G401.6 (cell line): ENCODE data around the gene MICAL2.
"Not testable (repeated sequence)": the region's sequence is repeated elsewhere in the genome, so short reads cannot be mapped to it uniquely, and the experiment has no call there.

Experiments
- FAIRE-seq: peaks from 2 replicates; lab custom pipeline; 2012; peaks lifted over from hg19 to GRCh38; lab: Jason Lieb, UNC

The MICAL2 gene

GRCh38 chr11:12135185-12135584, 24.8 kb downstream of the MICAL2 start:
- no peak for FAIRE-seq

- FAIRE-seq, result no peak
Observed at GRCh38 chr11:12137005-12137690, 26.8 kb downstream of the MICAL2 start.

GRCh38 chr11:12137938-12138731, 27.7 kb downstream of the MICAL2 start:
- FAIRE-seq, result no peak

- FAIRE-seq, result no peak
Observed at GRCh38 chr11:12139144-12139881, 28.9 kb downstream of the MICAL2 start.

- no peak for FAIRE-seq
Observed at GRCh38 chr11:12140186-12140793, 29.9 kb downstream of the MICAL2 start.

GRCh38 chr11:12141283-12141682, 30.9 kb downstream of the MICAL2 start:
- FAIRE-seq, result no peak

GRCh38 chr11:12142176-12142575, 31.8 kb downstream of the MICAL2 start:
- FAIRE-seq, result no peak

- no peak for FAIRE-seq
Observed at GRCh38 chr11:12142909-12143308, 32.5 kb downstream of the MICAL2 start.

GRCh38 chr11:12143461-12144258, 33.3 kb downstream of the MICAL2 start:
- no peak for FAIRE-seq

GRCh38 chr11:12144330-12145174, 34.2 kb downstream of the MICAL2 start:
- FAIRE-seq, result no peak

GRCh38 chr11:12146678-12147077, 36.3 kb downstream of the MICAL2 start:
- not testable (repeated sequence) for FAIRE-seq

- FAIRE-seq, result no peak
Observed at GRCh38 chr11:12147827-12148226, 37.4 kb downstream of the MICAL2 start.

- no peak for FAIRE-seq
Observed at GRCh38 chr11:12148466-12148865, 38.1 kb downstream of the MICAL2 start.

- FAIRE-seq, result no peak
Observed at GRCh38 chr11:12148882-12149281, 38.5 kb downstream of the MICAL2 start.

- FAIRE-seq, result no peak
Observed at GRCh38 chr11:12149672-12150225, 39.4 kb downstream of the MICAL2 start.

GRCh38 chr11:12150831-12151382, 40.5 kb downstream of the MICAL2 start:
- FAIRE-seq, result no peak

- no peak for FAIRE-seq
Observed at GRCh38 chr11:12152321-12152720, 41.9 kb downstream of the MICAL2 start.

- FAIRE-seq, result no peak
Observed at GRCh38 chr11:12154871-12155668, 44.7 kb downstream of the MICAL2 start.

- FAIRE-seq, result no peak
Observed at GRCh38 chr11:12155696-12156095, 45.3 kb downstream of the MICAL2 start.
